HG03521 (cell line): ENCODE data around the gene KRTAP5-2.
"Not testable (repeated sequence)": the region's sequence is repeated elsewhere in the genome, so short reads cannot be mapped to it uniquely, and the experiment has no call there.

Experiments used
- ATAC-seq: cut with Tn5 transposase; IDR thresholded peaks from one replicate; pipeline ENCODE4 v1.9.1; 2021; ENCODE audit warnings: mild to moderate bottlenecking, moderate library complexity; ENCODE audit not compliant: unreplicated experiment

Gene KRTAP5-2

DNA sequence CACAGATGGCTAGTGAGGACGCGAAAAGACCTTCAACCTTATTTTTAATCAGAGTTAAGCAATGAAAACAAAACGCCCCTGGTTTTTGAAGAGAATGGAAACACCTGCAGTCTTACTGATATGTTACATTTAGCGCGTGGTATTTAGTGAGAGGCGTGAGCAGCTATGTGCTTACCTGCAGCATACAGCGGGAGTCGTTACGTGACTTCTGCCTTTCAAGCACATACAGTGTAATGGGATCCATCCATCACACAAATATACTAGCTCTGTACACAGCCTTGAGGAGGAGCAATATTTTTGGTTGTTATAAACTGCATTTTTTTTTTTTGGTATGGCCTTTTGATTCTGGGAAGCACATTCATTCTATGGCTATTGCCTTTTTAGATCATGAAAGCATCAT lies 5.5 kb downstream of the KRTAP5-2 start:
- no peak for ATAC-seq

GRCh38 chr11:1589996-1590395 lies 8.1 kb downstream of the KRTAP5-2 start:
- ATAC-seq: no peak

DNA sequence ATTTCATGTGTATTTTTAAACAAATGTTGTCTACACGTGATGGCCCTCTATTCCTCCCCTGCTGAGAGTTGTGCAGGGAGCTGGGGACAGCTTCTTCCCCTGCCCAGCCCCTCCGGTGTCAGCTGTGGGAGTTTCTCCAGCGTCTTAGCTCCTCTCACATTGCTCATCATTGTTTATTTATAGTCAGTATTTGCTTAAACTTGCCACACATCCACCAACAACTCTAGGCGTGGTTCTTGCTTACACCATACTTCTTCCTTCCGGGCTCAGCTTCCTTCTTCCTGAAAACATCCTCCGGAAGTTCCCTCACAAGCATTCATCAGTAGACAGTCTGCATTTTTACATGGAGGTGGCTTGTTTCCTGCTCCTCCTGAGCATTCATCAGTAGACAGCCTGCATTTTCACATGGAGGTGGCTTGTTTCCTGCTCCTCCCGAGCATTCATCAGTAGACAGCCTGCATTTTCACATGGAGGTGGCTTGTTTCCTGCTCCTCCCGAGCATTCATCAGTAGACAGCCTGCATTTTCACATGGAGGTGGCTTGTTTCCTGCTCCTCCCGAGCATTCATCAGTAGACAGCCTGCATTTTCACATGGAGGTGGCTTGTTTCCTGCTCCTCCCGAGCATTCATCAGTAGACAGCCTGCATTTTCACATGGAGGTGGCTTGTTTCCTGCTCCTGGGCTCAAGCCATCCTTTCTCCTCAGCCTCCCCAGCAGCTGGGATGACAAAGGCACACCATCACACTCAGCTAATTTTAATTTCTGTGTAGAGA lies 8.7 kb downstream of the KRTAP5-2 start:
- not testable (repeated sequence) for ATAC-seq

- ATAC-seq: no peak
These were observed 11.4 kb downstream of the KRTAP5-2 start for GRCh38 chr11:1586699-1587098.

- ATAC-seq: not testable (repeated sequence)
These were observed 13.3 kb downstream of the KRTAP5-2 start, which contains the start of gene KRTAP5-1 for GRCh38 chr11:1584661-1585370. Gene KRTAP5-1 (minus strand): TSS chr11:1585283. CDS start chr11:1585249, 34 bp downstream.

- ATAC-seq: not testable (repeated sequence)
These were observed 15.2 kb downstream of the KRTAP5-2 start for GRCh38 chr11:1582909-1583308.

GRCh38 chr11:1581976-1582375 lies 16.1 kb downstream of the KRTAP5-2 start:
- no peak for ATAC-seq

DNA sequence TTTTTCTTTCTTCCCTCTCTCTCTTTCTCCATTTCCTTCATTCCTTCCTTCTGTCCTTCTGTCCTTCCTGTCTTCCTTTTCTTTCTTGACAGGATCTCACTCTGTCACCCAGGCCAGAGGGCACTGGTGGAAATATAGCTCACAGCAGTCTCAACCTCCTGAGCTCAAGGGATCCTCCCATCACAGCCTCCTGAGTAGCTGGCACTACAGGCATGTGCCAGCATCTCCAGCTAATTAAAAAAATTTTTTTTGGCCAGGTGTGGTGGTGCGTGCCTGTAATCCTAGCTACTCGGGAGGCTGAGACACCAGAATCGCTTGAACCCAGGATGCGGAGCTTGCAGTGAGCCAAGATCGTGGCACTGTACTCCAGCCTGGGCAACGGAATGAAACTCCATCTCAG lies 21.3 kb downstream of the KRTAP5-2 start:
- ATAC-seq: no peak

- ATAC-seq: not testable (repeated sequence)
These were observed 22.3 kb downstream of the KRTAP5-2 start for GRCh38 chr11:1575756-1576155.

DNA sequence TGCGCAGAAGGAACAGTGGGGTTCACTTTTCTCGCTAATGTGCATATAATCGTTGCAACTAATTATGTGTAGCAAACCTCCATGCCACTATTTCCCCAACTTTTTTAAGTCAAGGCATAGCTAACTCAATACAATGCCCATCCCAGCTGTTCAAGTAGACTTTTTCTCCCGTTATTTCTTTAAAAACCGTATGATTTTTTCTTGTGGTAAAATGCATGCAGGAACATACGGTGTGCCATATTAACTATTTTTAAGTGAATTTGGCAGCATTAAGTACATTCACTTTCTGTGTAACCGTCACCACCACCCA lies 23.2 kb downstream of the KRTAP5-2 start:
- ATAC-seq: no peak

- no peak for ATAC-seq
These were observed 23.7 kb downstream of the KRTAP5-2 start for GRCh38 chr11:1574238-1574932.

GRCh38 chr11:1573903-1574237 lies 24.2 kb downstream of the KRTAP5-2 start:
- ATAC-seq: no peak

DNA sequence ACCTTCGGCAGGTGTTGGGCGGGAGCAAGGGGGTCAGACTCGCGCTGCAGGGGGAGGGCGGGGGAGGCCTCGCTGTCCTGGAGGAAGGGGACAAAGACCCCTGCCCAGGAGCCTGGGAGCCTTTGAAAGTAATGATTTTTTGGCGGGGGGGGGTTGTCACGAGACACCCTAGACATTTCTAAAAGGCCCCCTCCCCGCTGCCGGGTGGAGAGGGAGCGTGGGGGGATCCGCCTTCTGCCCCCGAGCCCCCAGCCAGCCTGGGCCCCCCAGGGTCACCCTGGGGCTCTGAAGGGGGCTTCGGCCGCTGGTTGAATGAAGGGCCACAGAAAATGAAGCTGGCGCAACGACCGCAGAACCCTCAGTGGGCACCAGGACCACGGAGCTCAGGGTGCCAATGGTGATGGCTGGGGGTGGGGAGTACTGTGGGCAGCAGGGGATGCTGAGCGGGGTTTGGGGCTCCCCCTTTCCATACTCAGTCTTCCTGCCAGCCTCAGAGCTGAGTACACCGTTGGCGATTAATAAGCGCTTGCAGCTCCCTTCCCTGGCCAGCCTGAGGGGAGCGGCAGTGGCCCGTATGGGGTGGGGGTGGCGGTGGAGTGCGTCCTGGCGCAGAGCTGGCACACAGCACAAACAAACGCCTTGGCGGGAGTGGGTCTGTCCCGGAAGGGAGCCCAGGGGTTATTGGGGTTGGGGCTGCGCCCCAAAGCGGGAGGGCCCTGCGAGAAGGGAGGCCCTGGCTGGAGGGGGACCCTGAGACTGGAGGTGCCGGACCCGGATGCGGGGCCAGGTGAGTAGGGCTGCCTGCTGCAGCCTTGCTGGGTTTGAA lies 24.8 kb downstream of the KRTAP5-2 start:
- ATAC-seq: no peak

DNA sequence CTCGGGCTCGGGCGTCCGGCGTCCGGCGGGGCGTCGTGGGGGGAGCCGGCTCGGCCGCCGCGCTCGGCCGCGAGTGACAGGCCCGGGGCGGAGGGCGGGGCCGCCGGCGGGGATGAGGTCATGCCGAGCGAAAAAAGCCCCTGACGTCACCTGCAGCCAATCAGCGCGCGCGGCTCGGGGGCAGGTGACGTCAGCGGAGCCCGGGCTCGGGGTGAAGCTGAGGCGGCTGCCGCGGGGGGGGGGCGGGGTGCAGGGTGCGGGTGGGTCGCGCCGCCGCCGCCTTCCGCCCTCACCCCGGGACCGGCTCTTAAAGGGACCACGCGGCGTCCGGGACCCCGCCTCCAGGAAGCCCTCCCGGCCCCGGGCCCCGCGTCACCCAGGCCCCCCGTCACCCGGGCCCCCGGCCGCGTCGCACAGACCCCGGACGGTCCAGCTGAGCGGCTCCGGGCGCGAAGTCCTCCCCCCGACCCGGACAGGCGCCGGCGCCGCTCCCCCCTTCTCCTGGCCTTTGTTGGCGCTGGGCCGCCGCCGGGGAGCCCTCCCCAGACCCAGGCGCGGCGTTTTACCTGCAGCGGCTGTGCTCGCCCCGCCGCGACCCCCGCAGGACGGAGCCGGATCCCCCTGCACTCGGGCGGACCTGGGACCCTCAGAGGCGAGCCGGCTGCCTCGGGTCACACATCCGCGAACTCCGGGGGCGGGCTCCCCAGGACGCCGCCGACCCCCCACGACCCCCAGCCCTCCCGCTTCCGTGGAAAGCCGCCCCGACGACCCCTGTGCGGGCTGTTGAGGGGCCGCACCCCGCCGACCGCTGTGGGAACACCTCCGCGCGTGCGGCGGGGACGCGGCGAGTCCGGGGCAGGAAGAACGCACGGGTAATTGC lies 25.7 kb downstream of the KRTAP5-2 start, which contains the start of gene DUSP8:
Gene DUSP8, minus strand, starts transcription at position 75 of the 880 bp plus-strand sequence. CDS start 6,445 bp downstream, outside the sequence.
- peak; percentile 58 for ATAC-seq

DNA sequence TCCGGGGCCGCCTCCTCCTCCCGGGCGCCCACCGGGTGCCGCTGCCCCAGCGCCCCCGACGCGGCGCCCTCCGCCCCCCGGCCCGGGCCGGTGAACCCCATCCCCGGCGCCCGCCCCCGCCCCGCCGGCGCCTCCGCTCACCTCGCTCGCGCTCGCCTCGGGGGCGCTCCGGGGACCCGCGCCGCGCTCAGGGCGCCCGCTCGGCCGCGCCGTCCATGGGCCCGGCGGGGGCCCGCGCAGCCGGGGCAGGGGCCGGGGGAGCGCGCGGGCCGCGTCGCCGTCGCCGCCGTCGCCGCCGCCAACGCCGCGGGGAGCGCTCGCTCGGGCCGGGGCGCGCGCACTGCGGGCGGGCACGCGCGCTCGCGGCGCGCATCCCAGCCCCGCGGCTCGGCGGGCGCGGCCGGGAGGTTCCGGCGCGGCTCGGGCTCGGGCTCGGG lies 26.3 kb downstream of the KRTAP5-2 start:
- ATAC-seq: no peak

GRCh38 chr11:1570896-1571759 lies 27.0 kb downstream of the KRTAP5-2 start:
- no peak for ATAC-seq

GRCh38 chr11:1570531-1570895 lies 27.6 kb downstream of the KRTAP5-2 start:
- no peak for ATAC-seq

GRCh38 chr11:1570001-1570453 lies 28.1 kb downstream of the KRTAP5-2 start:
- ATAC-seq: no peak

- no peak for ATAC-seq
These were observed 28.8 kb downstream of the KRTAP5-2 start for GRCh38 chr11:1569251-1569780.
